WTC11 (cell line): ENCODE measurements around the gene CPNE4.

Source experiments
- ATF3 ChIP-seq: sonication (generic); formaldehyde crosslinking; conservative IDR thresholded peaks from 2 replicates; pipeline ENCODE4 v1.8.1; 2022; ENCODE audit warnings: mild to moderate bottlenecking, missing genetic modification reagents
- CTCF ChIP-seq: fragments of 200-600 bp; IDR thresholded peaks from 2 replicates; pipeline ENCODE4 v1.8.0; 2022; ENCODE audit warnings: antibody characterized with exemption
- ETV6 ChIP-seq: sonication (generic); formaldehyde crosslinking; IDR thresholded peaks from 2 replicates; pipeline ENCODE4 v1.8.1; 2022; ENCODE audit warnings: mild to moderate bottlenecking, missing genetic modification reagents
- IRF1 ChIP-seq: sonication (generic); formaldehyde crosslinking; IDR thresholded peaks from 2 replicates; pipeline ENCODE4 v1.8.0; 2023; ENCODE audit warnings: missing genetic modification reagents
- JUN ChIP-seq: sonication (generic); formaldehyde crosslinking; IDR thresholded peaks from 2 replicates; pipeline ENCODE4 v1.8.0; 2023; ENCODE audit warnings: mild to moderate bottlenecking, missing genetic modification reagents
- MYBL2 ChIP-seq: sonication (generic); formaldehyde crosslinking; IDR thresholded peaks from 2 replicates; pipeline ENCODE4 v1.8.1; 2023; ENCODE audit warnings: mild to moderate bottlenecking, moderate library complexity, missing genetic modification reagents
- NFYB ChIP-seq: sonication (generic); formaldehyde crosslinking; conservative IDR thresholded peaks from 2 replicates; pipeline ENCODE4 v1.8.0; 2022; ENCODE audit warnings: low read depth, missing genetic modification reagents
- PRDM15 ChIP-seq: sonication (generic); formaldehyde crosslinking; IDR thresholded peaks from 2 replicates; pipeline ENCODE4 v1.8.0; 2022; ENCODE audit warnings: missing genetic modification reagents
- SMAD3 ChIP-seq: sonication (generic); formaldehyde crosslinking; IDR thresholded peaks from 2 replicates; pipeline ENCODE4 v1.8.0; 2022; ENCODE audit warnings: missing genetic modification reagents, mild to moderate bottlenecking, borderline replicate concordance
- SP1 ChIP-seq: sonication (generic); formaldehyde crosslinking; conservative IDR thresholded peaks from 2 replicates; pipeline ENCODE4 v1.8.1; 2022; ENCODE audit warnings: missing genetic modification reagents
- TCF7 ChIP-seq: sonication (generic); formaldehyde crosslinking; IDR thresholded peaks from 2 replicates; pipeline ENCODE4 v1.8.0; 2022; ENCODE audit warnings: mild to moderate bottlenecking, low read depth, missing genetic modification reagents, moderate library complexity
- USF2 ChIP-seq: sonication (generic); formaldehyde crosslinking; IDR thresholded peaks from 2 replicates; pipeline ENCODE4 v1.8.1; 2023; ENCODE audit warnings: mild to moderate bottlenecking, missing genetic modification reagents, moderate library complexity
- ZNF416 ChIP-seq: fragments of 250-450 bp; sonication (Bioruptor Pico); IDR thresholded peaks from 2 replicates; pipeline ENCODE4 v1.9.0; 2021; ENCODE audit warnings: mild to moderate bottlenecking, inconsistent platforms

GRCh38 chr3:131743126-131743525 is 291.7 kb downstream of the CPNE4 start:
- TF ChIP-seq SMAD3 (CRISPR knock-in tag) = no peak
- no peak for TF ChIP-seq MYBL2
- no peak for TF ChIP-seq TCF7 (CRISPR knock-in tag)
- TF ChIP-seq ATF3 (CRISPR knock-in tag) = no peak
- no peak for TF ChIP-seq PRDM15 (CRISPR knock-in tag)
- no peak for TF ChIP-seq CTCF
- no peak for TF ChIP-seq IRF1
- TF ChIP-seq JUN (CRISPR knock-in tag) = no peak
- TF ChIP-seq ZNF416 (CRISPR knock-in tag) = no peak
- TF ChIP-seq USF2 = no peak
- no peak for TF ChIP-seq ETV6 (CRISPR knock-in tag)
- TF ChIP-seq NFYB = no peak
- TF ChIP-seq SP1 = no peak
